Upper lobe of right lung (tissue), 1 donor: ENCODE data around the gene TCF7L1. TPM values are rescaled to one million over a fixed set of nuclear protein-coding genes. Genes with fewer than 3 reads are reported as not detected.

Source experiments
- ATAC-seq: fragments of 200-7000 bp; cut with Tn5 transposase; one replicate; pipeline ENCODE4 v1.9.1; 2020; ENCODE audit warnings: mild to moderate bottlenecking, moderate library complexity
- DNase-seq: peaks from one replicate; pipeline ENCODE4 v3.0.0-alpha.2; 2020
- H3K27ac ChIP-seq: fragments of 200-600 bp; one replicate; pipeline ENCODE4 v1.8.0; 2022
- H3K27me3 ChIP-seq: fragments of 200-600 bp; one replicate; pipeline ENCODE4 v1.8.0; 2022; ENCODE audit warnings: mild to moderate bottlenecking
- H3K36me3 ChIP-seq: fragments of 200-600 bp; one replicate; pipeline ENCODE4 v1.8.0; 2022
- H3K4me1 ChIP-seq: fragments of 200-600 bp; one replicate; pipeline ENCODE4 v1.8.0; 2022
- H3K4me3 ChIP-seq: fragments of 200-600 bp; one replicate; pipeline ENCODE4 v1.8.0; 2022; ENCODE audit warnings: mild to moderate bottlenecking
- H3K9me3 ChIP-seq: fragments of 200-600 bp; one replicate; pipeline ENCODE4 v1.8.0; 2022
- intact Hi-C: fragments of 100-400 bp; cut with DNase I; formaldehyde crosslinking; loops from one replicate; pipeline ENCODE4 v1.11.0; 2022
- total RNA-seq: library from RNA; stranded (reverse); fragmentation: NEBNext Ultra II Directional; extraction: Animal tissue kit (Norgen Biotek cat#: 25700); gene quantifications from one replicate; pipeline ENCODE4 v1.2.1, GENCODE V29; 2021
- TF ChIP-seq, protein P1 (sequence below): fragments of 200-600 bp; IDR thresholded peaks from one replicate; pipeline ENCODE4 v1.8.0; 2022; ENCODE audit warnings: antibody characterized with exemption
- donor health status: DM: no; HTN: yes; CAD: no; lungs with severe emphysema.

Gene TCF7L1
- total RNA-seq, 1 donor from 2014 or later, result 21.1 TPM

DNA sequence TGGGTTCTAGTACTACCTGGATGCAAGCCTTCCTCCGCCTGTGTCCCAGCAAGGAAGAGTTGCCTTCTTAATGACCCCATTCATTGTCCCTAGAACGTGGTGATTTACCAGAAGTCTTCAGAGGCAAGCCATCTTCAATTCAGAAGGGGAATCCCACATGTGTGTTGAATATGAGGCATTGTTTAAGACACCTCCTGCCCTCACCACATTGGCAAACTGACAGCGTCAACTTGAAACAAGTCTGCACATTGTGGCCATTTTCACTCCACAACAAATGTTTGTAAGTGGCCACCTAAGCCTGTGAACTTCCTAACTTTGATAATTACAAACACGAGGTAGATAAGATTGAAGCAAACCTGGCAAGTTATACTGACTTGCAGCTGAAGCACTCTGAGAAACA, 83.7 kb downstream of the TCF7L1 start:
- DNase-seq, result no peak
- Histone ChIP-seq H3K4me3 (no peak overlapping the region), H3K27me3 (no peaks in the 10 kb centered on the region), H3K9me3 (no peaks in the 10 kb centered on the region), H3K27ac (no peak overlapping the region), H3K36me3 (no peaks in the 10 kb centered on the region), H3K4me1 (no peaks in the 10 kb centered on the region)
- no peak for ATAC-seq
- intact Hi-C loops, result no loop called here
- TF ChIP-seq, protein P1, sequence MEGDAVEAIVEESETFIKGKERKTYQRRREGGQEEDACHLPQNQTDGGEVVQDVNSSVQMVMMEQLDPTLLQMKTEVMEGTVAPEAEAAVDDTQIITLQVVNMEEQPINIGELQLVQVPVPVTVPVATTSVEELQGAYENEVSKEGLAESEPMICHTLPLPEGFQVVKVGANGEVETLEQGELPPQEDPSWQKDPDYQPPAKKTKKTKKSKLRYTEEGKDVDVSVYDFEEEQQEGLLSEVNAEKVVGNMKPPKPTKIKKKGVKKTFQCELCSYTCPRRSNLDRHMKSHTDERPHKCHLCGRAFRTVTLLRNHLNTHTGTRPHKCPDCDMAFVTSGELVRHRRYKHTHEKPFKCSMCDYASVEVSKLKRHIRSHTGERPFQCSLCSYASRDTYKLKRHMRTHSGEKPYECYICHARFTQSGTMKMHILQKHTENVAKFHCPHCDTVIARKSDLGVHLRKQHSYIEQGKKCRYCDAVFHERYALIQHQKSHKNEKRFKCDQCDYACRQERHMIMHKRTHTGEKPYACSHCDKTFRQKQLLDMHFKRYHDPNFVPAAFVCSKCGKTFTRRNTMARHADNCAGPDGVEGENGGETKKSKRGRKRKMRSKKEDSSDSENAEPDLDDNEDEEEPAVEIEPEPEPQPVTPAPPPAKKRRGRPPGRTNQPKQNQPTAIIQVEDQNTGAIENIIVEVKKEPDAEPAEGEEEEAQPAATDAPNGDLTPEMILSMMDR, result no peak

DNA sequence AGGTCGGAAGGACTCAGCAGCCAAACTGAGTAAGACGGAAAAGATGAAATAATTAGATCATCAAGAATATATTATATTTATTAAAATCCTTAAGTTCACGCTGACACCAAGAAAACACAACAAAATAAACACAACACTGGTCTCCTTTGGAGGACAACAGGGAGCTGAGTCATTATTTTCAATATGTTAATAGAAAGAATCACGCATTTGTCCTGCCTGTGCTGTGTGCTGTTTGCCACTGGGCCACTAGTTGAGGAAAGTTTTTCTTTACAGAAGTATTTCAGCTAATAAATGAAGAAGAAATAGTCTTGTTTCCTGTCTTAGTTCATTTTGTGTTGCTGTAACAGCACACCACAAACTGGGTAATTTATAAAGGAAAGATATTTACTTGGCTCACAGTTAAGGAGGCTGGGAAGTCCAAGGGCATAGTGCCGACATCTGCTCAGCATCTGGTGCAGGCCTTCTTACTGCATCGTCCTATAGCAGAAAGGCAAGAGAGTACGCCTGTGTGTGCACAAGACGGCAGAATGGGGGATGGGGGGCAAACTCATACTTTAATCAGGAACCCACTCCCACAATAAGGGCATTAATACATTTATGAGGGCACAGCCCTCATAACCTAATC, 88.0 kb downstream of the TCF7L1 start:
- DNase-seq (no peak), ATAC-seq (no peak)
- Histone ChIP-seq H3K9me3 (no peaks in the 10 kb centered on the region), H3K4me1 (no peaks in the 10 kb centered on the region), H3K36me3 (no peaks in the 10 kb centered on the region), H3K27ac (no peak overlapping the region), H3K4me3 (no peak overlapping the region), H3K27me3 (no peaks in the 10 kb centered on the region)
- intact Hi-C loops, result no loop called here
- TF ChIP-seq, protein P1, result no peak

- TF ChIP-seq, protein P1, result no peak
- Histone ChIP-seq H3K9me3 (no peaks in the 10 kb centered on the region), H3K27me3 (no peaks in the 10 kb centered on the region), H3K36me3 (no peaks in the 10 kb centered on the region), H3K27ac (no peak overlapping the region), H3K4me3 (no peak overlapping the region), H3K4me1 (no peaks in the 10 kb centered on the region)
- intact Hi-C loops, result no loop called here
- ATAC-seq, result no peak
- no peak for DNase-seq
These were observed 89.6 kb downstream of the TCF7L1 start for GRCh38 chr2:85222792-85223191.

DNA sequence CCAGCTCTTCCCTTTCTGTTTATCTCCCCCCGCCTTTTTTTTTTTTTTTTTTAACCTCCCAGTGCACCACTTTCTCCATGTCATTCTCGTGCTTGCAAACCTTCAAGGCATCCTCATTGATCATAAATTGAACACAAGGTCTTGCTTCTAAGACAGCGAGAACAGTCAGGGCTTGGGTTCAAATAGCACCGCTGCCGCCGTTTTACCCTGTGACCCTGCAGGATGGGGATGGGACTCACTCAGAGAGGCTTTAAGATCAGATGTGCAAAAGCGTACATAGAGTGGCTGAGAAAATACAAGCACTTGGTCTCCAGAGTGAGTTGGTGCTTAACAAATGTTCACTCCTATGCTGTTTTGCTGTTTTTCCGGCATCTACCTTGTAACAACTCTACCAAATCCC, 93.6 kb downstream of the TCF7L1 start:
- no peaks in the 10 kb centered on the region for H3K36me3 ChIP-seq
- TF ChIP-seq, protein P1, result no peak
- no peak for DNase-seq
- ATAC-seq, result no peak
- H3K4me3 ChIP-seq, result no peak overlapping the region
- no peak overlapping the region for H3K27ac ChIP-seq
- H3K4me1 ChIP-seq, result no peaks in the 10 kb centered on the region
- H3K9me3 ChIP-seq, result no peaks in the 10 kb centered on the region
- intact Hi-C loops, result no loop called here
- no peaks in the 10 kb centered on the region for H3K27me3 ChIP-seq

DNA sequence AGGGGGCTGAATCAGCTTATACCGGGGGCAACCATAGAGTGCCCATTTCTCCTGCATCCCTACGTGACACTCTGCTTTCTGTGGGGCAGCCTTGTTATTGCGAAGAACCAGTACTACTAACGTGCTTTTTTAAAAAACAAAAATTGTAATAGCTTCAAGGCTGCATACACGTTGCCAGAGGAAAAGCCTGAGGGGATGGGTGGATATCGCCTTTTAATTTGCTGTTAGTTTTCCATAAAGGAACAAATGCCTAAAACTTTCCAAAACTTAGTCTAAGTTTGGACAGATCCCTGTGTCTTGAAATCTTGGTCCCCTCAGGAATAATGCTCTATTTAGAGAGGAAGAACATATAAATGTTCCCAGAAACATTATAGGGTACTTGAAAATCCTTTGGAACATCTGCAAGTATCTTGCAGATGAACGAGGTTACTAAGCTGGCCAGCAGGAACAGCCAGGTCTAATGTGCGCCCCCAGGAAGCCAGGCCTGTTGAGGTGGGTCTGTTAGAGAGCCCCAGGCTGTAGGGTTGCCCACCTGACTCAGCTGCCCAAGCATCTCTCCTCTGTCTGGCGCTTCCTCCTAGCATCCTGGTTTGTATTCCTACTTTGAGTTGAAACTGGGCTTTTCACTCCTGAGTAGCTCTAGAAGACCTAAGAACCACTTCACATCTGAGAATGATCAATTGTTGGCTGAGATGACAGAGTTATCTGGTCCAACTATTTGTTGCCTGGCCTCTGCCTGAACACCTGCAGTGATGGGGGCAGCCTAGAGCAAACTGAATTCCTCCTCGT, 97.7 kb downstream of the TCF7L1 start:
- DNase-seq (no peak), ATAC-seq (no peak)
- no peaks in the 10 kb centered on the region for H3K36me3 ChIP-seq
- no peak overlapping the region for H3K4me3 ChIP-seq
- H3K9me3 ChIP-seq, result no peaks in the 10 kb centered on the region
- intact Hi-C loops, result no loop called here
- TF ChIP-seq, protein P1, result no peak
- no peak overlapping the region for H3K27ac ChIP-seq
- no peaks in the 10 kb centered on the region for H3K4me1 ChIP-seq
- H3K27me3 ChIP-seq, result no peaks in the 10 kb centered on the region
